ENCODE results near the gene PPDPF.

DNA sequence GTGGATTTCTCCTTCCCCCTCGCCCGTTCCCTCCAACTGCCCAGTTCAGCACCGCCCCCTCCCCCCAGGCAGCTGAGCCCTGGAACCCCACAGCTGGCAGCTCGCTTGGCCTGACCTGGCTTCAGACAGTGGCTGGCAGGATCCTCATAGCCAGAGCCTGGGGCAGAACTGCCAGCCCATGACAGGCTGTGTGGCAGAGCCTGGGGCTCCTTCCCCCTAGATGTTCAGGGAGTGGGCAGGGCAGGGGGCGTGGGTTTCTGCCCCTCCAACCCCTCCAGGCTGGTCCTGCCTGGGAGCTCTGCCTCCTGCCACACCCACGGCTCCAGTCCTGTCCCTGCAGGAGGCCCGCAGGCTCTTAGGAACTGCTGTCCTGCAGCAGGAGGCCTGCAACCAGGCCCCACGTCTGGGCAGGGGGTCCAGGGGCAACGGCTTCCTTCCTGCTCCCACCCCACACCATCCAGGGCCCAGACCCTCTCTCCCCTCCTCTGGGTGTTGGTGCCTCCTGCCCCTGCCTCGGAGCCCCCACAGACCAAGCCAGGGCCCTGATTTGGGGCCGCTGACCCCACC, 38.5 kb upstream of the PPDPF start:
- TF ChIP-seq EZH2 (optimal IDR thresholded peaks at IDR 0.05; ENCODE audit: low read depth, low read length) (no peak), EZH2phosphoT487 (IDR thresholded peaks at IDR 0.05; ENCODE audit: low read length) (no peak)
- TF ChIP-seq, protein P1, sequence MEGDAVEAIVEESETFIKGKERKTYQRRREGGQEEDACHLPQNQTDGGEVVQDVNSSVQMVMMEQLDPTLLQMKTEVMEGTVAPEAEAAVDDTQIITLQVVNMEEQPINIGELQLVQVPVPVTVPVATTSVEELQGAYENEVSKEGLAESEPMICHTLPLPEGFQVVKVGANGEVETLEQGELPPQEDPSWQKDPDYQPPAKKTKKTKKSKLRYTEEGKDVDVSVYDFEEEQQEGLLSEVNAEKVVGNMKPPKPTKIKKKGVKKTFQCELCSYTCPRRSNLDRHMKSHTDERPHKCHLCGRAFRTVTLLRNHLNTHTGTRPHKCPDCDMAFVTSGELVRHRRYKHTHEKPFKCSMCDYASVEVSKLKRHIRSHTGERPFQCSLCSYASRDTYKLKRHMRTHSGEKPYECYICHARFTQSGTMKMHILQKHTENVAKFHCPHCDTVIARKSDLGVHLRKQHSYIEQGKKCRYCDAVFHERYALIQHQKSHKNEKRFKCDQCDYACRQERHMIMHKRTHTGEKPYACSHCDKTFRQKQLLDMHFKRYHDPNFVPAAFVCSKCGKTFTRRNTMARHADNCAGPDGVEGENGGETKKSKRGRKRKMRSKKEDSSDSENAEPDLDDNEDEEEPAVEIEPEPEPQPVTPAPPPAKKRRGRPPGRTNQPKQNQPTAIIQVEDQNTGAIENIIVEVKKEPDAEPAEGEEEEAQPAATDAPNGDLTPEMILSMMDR (IDR thresholded peaks at IDR 0.05; ENCODE audit: low read length) = no peak

All from MM.1S (cell line).